ENCODE measurements around the gene ADORA1.

ADORA1 gene

GRCh38 chr1:203082571-203083462 lies 44.7 kb upstream of the ADORA1 start:
- H3K4me3 ChIP-seq (ENCODE audit: low read depth, low read length), result no peak overlapping the region
- TF ChIP-seq CTCF (IDR thresholded peaks at IDR 0.05; ENCODE audit: insufficient read depth, low read depth, low read length, missing control alignments), result no peak
- no peak for DNase-seq (ENCODE audit: low read depth)

DNA sequence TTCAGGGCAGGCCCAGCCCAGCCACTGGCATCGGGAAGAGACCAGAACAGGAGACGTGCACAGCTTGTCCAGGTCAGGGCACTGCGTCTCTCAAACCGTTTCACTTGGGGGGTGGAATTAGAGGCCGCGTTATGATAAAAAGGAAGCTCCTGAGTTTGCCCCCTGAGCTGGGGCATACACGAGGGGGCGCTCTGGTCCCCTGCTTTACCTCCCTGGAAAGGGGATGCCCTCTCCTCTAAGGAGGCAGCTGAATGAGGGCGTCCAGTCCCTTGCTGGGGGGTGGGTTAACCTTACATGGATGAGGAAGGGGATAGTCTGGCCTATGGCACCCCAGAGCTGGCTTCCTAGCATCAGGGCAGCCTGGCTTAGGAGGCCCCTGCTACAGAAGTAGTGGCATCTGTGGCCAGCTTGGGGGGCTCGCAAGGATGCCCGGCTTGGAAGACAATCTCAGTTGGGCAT lies 44.0 kb upstream of the ADORA1 start:
- DNase-seq (ENCODE audit: low read depth), result no peak
- no peak overlapping the region for H3K4me3 ChIP-seq (ENCODE audit: low read depth, low read length)
- no peak for TF ChIP-seq CTCF (IDR thresholded peaks at IDR 0.05; ENCODE audit: insufficient read depth, low read depth, low read length, missing control alignments)

- peak; percentile 43 for DNase-seq (ENCODE audit: low read depth)
- TF ChIP-seq CTCF (IDR thresholded peaks at IDR 0.05; ENCODE audit: insufficient read depth, low read depth, low read length, missing control alignments), result peak; percentile 83
- H3K4me3 ChIP-seq (ENCODE audit: low read depth, low read length), result no peak overlapping the region
Measured at GRCh38 chr1:203084588-203085527, 42.7 kb upstream of the ADORA1 start.

DNA sequence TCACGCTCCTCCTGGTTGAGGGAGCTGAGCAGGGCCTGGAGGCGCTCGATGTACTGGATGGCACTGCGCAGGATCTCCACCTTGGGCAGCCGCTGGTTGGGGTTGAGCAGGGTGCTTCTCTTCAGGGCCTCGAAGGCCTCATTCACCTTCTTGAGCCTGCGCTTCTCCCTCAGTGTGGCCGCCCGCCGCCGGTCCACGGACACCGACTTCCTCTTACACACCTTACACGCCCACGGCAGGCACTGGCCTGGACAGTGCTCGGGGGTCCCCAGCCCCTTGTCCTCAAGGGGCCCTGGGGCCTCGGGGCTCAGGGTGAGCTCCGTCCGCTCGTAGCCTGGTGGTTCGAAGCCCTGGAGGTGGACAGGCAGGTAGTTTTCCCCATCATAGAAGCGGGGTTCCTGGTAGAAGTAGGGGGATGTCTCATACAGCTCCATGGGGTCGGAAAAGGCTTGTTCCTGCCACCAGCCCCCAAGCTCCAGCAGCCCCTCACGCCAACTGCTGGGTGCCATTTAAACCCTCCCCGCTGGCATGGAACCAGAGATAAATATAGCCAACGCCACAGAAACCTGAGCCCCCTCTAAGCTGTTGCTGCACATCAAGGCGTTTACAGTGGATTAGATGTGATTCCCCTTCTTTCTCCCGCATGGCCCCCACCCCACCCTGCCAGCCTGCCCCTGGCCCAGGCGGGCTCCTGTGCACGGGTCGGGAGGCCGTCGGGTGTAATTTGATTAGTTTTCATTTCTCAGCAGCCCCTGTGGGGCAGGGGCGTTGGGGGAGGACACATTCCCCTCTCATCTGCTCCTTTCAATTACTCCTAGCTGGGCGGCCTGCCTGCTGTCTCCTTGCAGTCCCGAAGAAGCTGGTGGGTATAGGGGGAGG lies 41.8 kb upstream of the ADORA1 start, which contains the start of gene MYOG:
Gene MYOG (minus strand): TSS at position 485 of the 879 bp plus-strand sequence. CDS start 51 bp downstream, at position 434.
- DNase-seq (ENCODE audit: low read depth), result no peak
- no peak for TF ChIP-seq CTCF (IDR thresholded peaks at IDR 0.05; ENCODE audit: insufficient read depth, low read depth, low read length, missing control alignments)
- no peak within 1 kb of the TSS for H3K4me3 ChIP-seq (ENCODE audit: low read depth, low read length)

DNA sequence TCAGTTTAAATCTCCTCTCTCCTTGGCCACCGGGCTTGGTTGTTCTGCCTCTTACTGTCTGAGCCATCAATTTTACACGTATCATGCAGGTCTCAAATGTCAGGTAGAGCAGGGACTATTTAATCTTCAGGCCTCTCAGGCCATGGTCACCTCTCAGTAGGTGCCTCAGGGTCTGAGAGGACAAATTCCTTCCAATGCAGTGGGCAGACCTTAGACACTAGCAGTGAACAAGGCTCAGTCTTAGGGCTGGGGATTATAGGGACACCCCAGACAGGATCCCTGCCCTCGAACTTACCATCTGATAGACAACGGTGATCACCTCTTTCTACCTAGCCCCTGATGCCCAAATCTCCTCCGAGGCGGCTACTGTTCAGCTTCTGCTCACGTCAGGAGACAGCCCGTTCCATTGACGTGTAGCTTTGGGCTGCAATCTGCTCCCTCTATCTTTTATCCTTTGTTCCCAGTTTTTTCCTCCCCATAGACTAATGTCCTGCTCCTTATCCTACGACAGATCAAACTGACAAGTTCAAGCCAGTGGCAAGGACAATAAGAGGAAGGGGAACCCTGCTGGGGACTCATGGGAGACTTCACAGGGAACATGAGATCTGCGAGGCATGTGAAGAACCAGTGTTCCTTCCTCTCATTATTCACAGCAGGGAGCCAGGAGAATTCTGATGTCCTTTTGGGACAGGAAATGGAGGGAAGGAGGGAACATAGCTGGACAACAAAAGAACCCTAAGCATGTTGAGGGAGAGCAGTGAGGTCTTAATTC lies 40.3 kb upstream of the ADORA1 start:
- DNase-seq (ENCODE audit: low read depth), result no peak
- H3K4me3 ChIP-seq (ENCODE audit: low read depth, low read length), result no peak overlapping the region
- TF ChIP-seq CTCF (IDR thresholded peaks at IDR 0.05; ENCODE audit: insufficient read depth, low read depth, low read length, missing control alignments), result no peak
